K562 (cell line): ENCODE results near the gene FCGR2B. TPM values are rescaled to one million over a fixed set of nuclear protein-coding genes. Genes with fewer than 3 reads are reported as not detected.

Experiments
- AFF1 ChIP-seq, 2 experiments: fragments of 450-650 bp; IDR thresholded peaks; 2 replicates each; pipeline ENCODE4 v1.6.1; 2018; ENCODE audit warnings: mild to moderate bottlenecking in 2 of 2, low read depth in 1 of 2; ENCODE audit not compliant: partially characterized antibody in 2 of 2
- BHLHE40 ChIP-seq: IDR thresholded peaks from 2 replicates; pipeline ENCODE4 v1.6.1; 2011; ENCODE audit warnings: low read length, improper control_type of control experiment
- CXXC5 ChIP-seq: fragments of 250-450 bp; sonication (Bioruptor Pico); IDR thresholded peaks from 2 replicates; pipeline ENCODE4 v1.8.0; 2022; ENCODE audit warnings: inconsistent platforms, mild to moderate bottlenecking, moderate library complexity
- GTF2E2 ChIP-seq: fragments of 200-800 bp; sonication (Bioruptor generic); IDR thresholded peaks from 2 replicates; pipeline ENCODE4 v1.6.1; 2016; ENCODE audit warnings: missing genetic modification characterization, missing compliant biosample characterization
- MEIS2 ChIP-seq: fragments of 450-650 bp; IDR thresholded peaks from 2 replicates; pipeline ENCODE4 v1.6.1; 2014; ENCODE audit warnings: mild to moderate bottlenecking; ENCODE audit not compliant: partially characterized antibody
- MTA2 ChIP-seq: fragments of 450-650 bp; IDR thresholded peaks from 2 replicates; pipeline ENCODE4 v1.6.1; 2016; ENCODE audit warnings: low read depth
- MYNN ChIP-seq, 2 experiments: sonication (generic); formaldehyde crosslinking in 1 of 2; IDR thresholded peaks; 2 replicates each; pipeline versions ENCODE4 v1.5.0 to v1.6.1; 2016 to 2020; ENCODE audit warnings: antibody characterized with exemption in 1 of 2, missing genetic modification reagents in 1 of 2
- POLR2AphosphoS2 ChIP-seq: IDR thresholded peaks from 2 replicates; pipeline ENCODE4 v1.6.1; 2012; ENCODE audit warnings: low read length, improper control_type of control experiment
- RBM14 ChIP-seq: fragments of 200-400 bp; formaldehyde crosslinking; IDR thresholded peaks from 2 replicates; pipeline ENCODE4 v1.6.1; 2018; ENCODE audit warnings: low read depth, mild to moderate bottlenecking, low read length, moderate library complexity, borderline replicate concordance; ENCODE audit not compliant: insufficient read depth
- RHOXF2B ChIP-seq: fragments of 250-450 bp; sonication (Bioruptor Pico); conservative IDR thresholded peaks from 2 replicates; pipeline ENCODE4 v1.5.1; 2021
- TGIF2 ChIP-seq: sonication (generic); formaldehyde crosslinking; IDR thresholded peaks from 2 replicates; pipeline ENCODE4 v1.8.1; 2022; ENCODE audit warnings: mild to moderate bottlenecking, missing genetic modification reagents, moderate library complexity
- ZNF407 ChIP-seq: fragments of 450-650 bp; IDR thresholded peaks from 2 replicates; pipeline ENCODE4 v1.6.1; 2016; ENCODE audit warnings: low read depth
- ZNF740 ChIP-seq, 3 experiments: fragments of 200-800 bp in 1 of 3; sonication (Bioruptor generic) in 1 of 3; sonication (generic) in 1 of 3; formaldehyde crosslinking in 1 of 3; IDR thresholded peaks; 2 replicates each; pipeline versions ENCODE4 v1.6.1 to v1.8.0; 2016 to 2022; ENCODE audit warnings: mild to moderate bottlenecking in 2 of 3, missing compliant biosample characterization in 2 of 3, missing genetic modification characterization in 2 of 3, missing genetic modification reagents in 1 of 3
- polyA plus RNA-seq, 8 experiments: library from polyadenylated mRNA; depleted of rRNA in 4 of 8; stranded (reverse) in 5 of 8; unstranded in 3 of 8; fragments of >200 nt; fragmentation: Nextera tagmentation in 2 of 8; fragmentation: Illumina TruSeq in 1 of 8; extraction: Ambion mirVana in 2 of 8; extraction: Trizol in 1 of 8; gene quantifications; 2 replicates each; pipeline versions ENCODE4 v1.2.1 to v1.2.3, GENCODE V29; 2011 to 2014; ENCODE audit warnings: inconsistent platforms in 1 of 8, missing spikeins in 1 of 8
- total RNA-seq, 7 experiments: library from RNA; depleted of rRNA in 6 of 7; stranded (reverse); fragments of >200 nt in 6 of 7; fragmentation: Illumina TruSeq in 2 of 7; extraction: Trizol in 2 of 7; gene quantifications; 2 replicates each; pipeline versions ENCODE4 v1.2.1 to v1.2.3, GENCODE V29; 2011 to 2021; ENCODE audit warnings: low replicate concordance in 1 of 7

FCGR2B gene
- total and polyA plus RNA-seq, 9 of the 15 experiments (the other 6 are each of a cell fraction or from before 2014, with no cell fraction given), result 1.7 to 8.9 (median 3.9) TPM

GRCh38 chr1:161721738-161722343, 58.9 kb downstream of the FCGR2B start (continued):
- TF ChIP-seq ZNF407 (no peak), AFF1 (IDR thresholded peaks at IDR 0.05; ENCODE audit: low read depth in 1 of 2, partially characterized antibody in 2 of 2) (peak in 1 of 2 experiments; percentile 23), MTA2 (peak; percentile 25; the same call in 1 of the 2 replicates), MEIS2 (peak; percentile 94), MYNN (IDR thresholded peaks at IDR 0.05) (peak; percentile 70), MYNN (CRISPR knock-in tag; IDR thresholded peaks at IDR 0.05) (no peak), POLR2AphosphoS2 (no peak), TGIF2 (CRISPR knock-in tag) (no peak), RHOXF2B (CRISPR knock-in tag) (no peak), RBM14 (no peak), BHLHE40 (peak; percentile 75), CXXC5 (peak; percentile 57), ZNF740 (CRISPR knock-in tag; IDR thresholded peaks at IDR 0.05) (no peak), ZNF740 (tag; IDR thresholded peaks at IDR 0.05) (no peak), GTF2E2 (tag) (no peak)
